Right cardiac atrium (tissue), 5 donors: ENCODE results near the gene GGA1. TPM values are rescaled to one million over a fixed set of nuclear protein-coding genes. Genes with fewer than 3 reads are reported as not detected.

Experiments
- ATAC-seq, 2 donors: fragments of 200-7000 bp; cut with Tn5 transposase; one replicate each; pipeline versions ENCODE4 v1.8.0 to v1.9.1; 2020; ENCODE audit warnings: moderate library complexity in 2 of 2, mild to moderate bottlenecking in 1 of 2
- DNase-seq, 3 donors: peaks; one replicate each; pipeline ENCODE4 v3.0.0-alpha.2; 2020
- H3K27ac ChIP-seq: one replicate; pipeline ENCODE4 v1.5.1; 2013; ENCODE audit warnings: mild to moderate bottlenecking, low read length, control low read depth, moderate library complexity
- H3K27me3 ChIP-seq: one replicate; pipeline ENCODE4 v1.6.1; 2013; ENCODE audit not compliant: control insufficient read depth, insufficient read depth
- H3K4me1 ChIP-seq: one replicate; pipeline ENCODE4 v1.6.1; 2013; ENCODE audit warnings: low read length; ENCODE audit not compliant: control insufficient read depth, insufficient read depth
- H3K4me3 ChIP-seq: one replicate; pipeline ENCODE4 v1.5.1; 2013; ENCODE audit warnings: low read length, control low read depth
- H3K9me3 ChIP-seq: one replicate; pipeline ENCODE4 v1.6.1; 2013; ENCODE audit warnings: low read length; ENCODE audit not compliant: control insufficient read depth
- WGBS: extraction: QIAGEN DNeasy Blood & Tissue Kit; methylation state at CpG from one replicate; pipeline ENCODE4 v1.1.7; 2013; 5-methylcytosine and 5-hydroxymethylcytosine counted together
- intact Hi-C, 4 donors: fragments of 100-400 bp; cut with DNase I; formaldehyde crosslinking; loops; one replicate each; pipeline versions ENCODE4 v1.11.0 to v1.14.0; 2022 to 2023
- long read RNA-seq, 4 donors: library from polyadenylated mRNA; unstranded; transcript quantifications; one replicate each; pipeline ENCODE4 v2.0.0, GENCODE V29; 2020 to 2021
- polyA plus RNA-seq: library from polyadenylated mRNA; stranded (reverse); fragments of 200-250 nt; gene quantifications from one replicate; pipeline ENCODE4 v1.2.3, GENCODE V29; 2013
- total RNA-seq, 4 donors: library from RNA; stranded (reverse); fragmentation: NEBNext Ultra II Directional; extraction: Animal tissue kit (Norgen Biotek cat#: 25700); gene quantifications; one replicate each; pipeline ENCODE4 v1.2.1, GENCODE V29; 2021
- donor health status: healthy with polysubstance abuse.
- donor health status: DM: no; HTN: yes; CAD: no.
- donor health status: DM: no; HTN: no; CAD: no.
- donor health status: DM: no; HTN: yes; CAD: no; lungs with severe emphysema.
- donor health status: DM: yes; HTN: yes; CAD: no.

Gene GGA1, protein sequence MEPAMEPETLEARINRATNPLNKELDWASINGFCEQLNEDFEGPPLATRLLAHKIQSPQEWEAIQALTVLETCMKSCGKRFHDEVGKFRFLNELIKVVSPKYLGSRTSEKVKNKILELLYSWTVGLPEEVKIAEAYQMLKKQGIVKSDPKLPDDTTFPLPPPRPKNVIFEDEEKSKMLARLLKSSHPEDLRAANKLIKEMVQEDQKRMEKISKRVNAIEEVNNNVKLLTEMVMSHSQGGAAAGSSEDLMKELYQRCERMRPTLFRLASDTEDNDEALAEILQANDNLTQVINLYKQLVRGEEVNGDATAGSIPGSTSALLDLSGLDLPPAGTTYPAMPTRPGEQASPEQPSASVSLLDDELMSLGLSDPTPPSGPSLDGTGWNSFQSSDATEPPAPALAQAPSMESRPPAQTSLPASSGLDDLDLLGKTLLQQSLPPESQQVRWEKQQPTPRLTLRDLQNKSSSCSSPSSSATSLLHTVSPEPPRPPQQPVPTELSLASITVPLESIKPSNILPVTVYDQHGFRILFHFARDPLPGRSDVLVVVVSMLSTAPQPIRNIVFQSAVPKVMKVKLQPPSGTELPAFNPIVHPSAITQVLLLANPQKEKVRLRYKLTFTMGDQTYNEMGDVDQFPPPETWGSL
- 10 to 100 TPM; 23.3 to 29.0 (median 26.0) TPM for total RNA-seq
- 27.2 TPM for polyA plus RNA-seq
- long read RNA-seq, donor 1, transcript GGA1-201 (15 exons, 2,528 nt) = minor isoform, 9 of 79 reads
- long read RNA-seq, donor 1, transcript GGA1-216 (4 exons, 790 nt) = minor isoform, 14 of 79 reads
- long read RNA-seq, donor 1, transcript GGA1-203 (17 exons, 3,159 nt) = major isoform, 27 of 79 reads
- long read RNA-seq, donor 1, partial matches to known transcripts = 7 of 79 reads
- long read RNA-seq, donor 1, other reads (novel, unspliced or antisense) = 18 of 79 reads
- long read RNA-seq, donor 2, transcript GGA1-216 (4 exons, 790 nt) = major isoform, 7 of 16 reads
- long read RNA-seq, donor 2, partial matches to known transcripts = 1 of 16 reads
- long read RNA-seq, donor 2, other reads (novel, unspliced or antisense) = 1 of 16 reads
- long read RNA-seq, donor 3, transcript GGA1-216 (4 exons, 790 nt) = minor isoform, 12 of 70 reads
- long read RNA-seq, donor 3, transcript GGA1-203 (17 exons, 3,159 nt) = major isoform, 17 of 70 reads
- long read RNA-seq, donor 3, partial matches to known transcripts = 17 of 70 reads
- long read RNA-seq, donor 3, other reads (novel, unspliced or antisense) = 19 of 70 reads
- long read RNA-seq, donor 4, transcript GGA1-203 (17 exons, 3,159 nt) = major isoform, 7 of 24 reads
- long read RNA-seq, donor 4, transcript GGA1-216 (4 exons, 790 nt) = minor isoform, 5 of 24 reads
- long read RNA-seq, donor 4, partial matches to known transcripts = 7 of 24 reads
- long read RNA-seq, donor 4, other reads (novel, unspliced or antisense) = 5 of 24 reads

DNA sequence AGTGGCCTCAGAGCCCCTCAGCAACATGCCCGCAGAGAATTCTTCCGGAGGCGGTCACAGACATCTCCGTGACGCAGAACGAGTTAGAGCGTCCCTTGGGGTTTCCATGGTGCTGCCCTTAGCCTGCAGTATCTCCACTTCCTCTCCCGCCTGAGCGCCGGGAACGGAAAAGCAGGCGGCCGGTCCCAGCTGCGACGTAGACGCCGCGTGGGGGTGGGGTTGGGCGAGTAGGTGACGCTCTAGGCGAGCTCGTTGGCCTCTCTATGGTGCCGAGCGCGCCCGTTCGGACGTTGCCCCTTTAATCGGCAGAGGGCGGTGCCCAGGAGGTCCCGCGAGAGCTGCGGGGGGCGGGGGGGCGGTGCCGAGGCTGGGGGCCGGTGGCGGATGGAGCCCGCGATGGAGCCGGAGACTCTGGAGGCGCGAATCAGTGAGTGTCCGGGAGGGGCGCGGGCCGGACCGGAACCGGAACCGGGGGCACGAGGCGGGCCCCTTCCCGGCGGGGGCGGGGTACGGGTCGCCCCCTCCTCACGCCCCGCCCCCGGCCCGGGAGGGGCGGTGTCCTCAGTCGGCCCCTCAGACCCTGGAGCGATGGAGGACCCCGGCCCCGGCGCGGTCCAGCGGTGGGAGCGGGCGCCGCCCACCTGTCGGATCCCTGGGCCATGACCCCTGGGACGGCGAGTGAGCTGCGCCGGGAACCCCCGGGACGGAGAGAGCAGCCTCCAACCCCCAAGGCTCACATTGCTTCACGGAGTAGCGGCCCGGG lies at the start of gene GGA1:
TSS of gene GGA1 (plus strand) at position 358 of the 763 bp plus-strand sequence. CDS start at position 385, 27 bp downstream.
- DNase-seq (peak; percentile 97 to 98 (median 98)), ATAC-seq (peak; percentile 93 to 94)
- intact Hi-C loops = no loop called here
- H3K4me3 ChIP-seq = peak within 1 kb of the TSS; percentile 90
- H3K27ac ChIP-seq = peak within 1 kb of the TSS; percentile 95
- WGBS = under 1% methylated on average over 82 of the region's 82 CpGs
- H3K9me3 ChIP-seq = no peaks in the 10 kb centered on the region
- H3K4me1 ChIP-seq = peaks cover 4% of the 10 kb centered on the region
- no peaks in the 10 kb centered on the region for H3K27me3 ChIP-seq

DNA sequence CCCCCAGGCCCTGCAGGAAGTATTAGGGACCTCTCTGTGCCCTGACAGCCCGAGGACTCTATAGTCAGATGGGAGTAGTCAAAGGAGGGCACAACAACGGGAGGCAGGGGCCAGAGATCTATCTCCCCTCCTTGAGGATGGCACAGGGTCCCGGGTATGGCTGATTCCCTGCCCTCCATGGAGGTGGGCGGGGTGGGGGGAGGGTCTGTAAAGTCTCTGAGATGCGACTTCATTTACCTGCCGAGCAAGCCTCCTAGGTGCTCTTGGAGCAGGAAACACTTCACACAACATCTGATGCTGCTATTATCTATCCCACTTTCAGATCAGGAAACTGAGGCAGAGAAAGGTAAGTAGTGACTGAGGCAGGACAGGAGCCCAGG lies 49.1 kb upstream of the GGA1 start:
- 65% methylated on average over 6 of the region's 6 CpGs for WGBS
- ATAC-seq = no peak
- no peaks in the 10 kb centered on the region for H3K9me3 ChIP-seq
- H3K4me1 ChIP-seq = peaks cover 12% of the 10 kb centered on the region
- no peaks in the 10 kb centered on the region for H3K27me3 ChIP-seq
- H3K27ac ChIP-seq = peak overlapping the region; percentile 92
- intact Hi-C loops = no loop called here
- DNase-seq = peak in 1 of 3 donors; percentile 35
- peak overlapping the region; percentile 90 for H3K4me3 ChIP-seq

DNA sequence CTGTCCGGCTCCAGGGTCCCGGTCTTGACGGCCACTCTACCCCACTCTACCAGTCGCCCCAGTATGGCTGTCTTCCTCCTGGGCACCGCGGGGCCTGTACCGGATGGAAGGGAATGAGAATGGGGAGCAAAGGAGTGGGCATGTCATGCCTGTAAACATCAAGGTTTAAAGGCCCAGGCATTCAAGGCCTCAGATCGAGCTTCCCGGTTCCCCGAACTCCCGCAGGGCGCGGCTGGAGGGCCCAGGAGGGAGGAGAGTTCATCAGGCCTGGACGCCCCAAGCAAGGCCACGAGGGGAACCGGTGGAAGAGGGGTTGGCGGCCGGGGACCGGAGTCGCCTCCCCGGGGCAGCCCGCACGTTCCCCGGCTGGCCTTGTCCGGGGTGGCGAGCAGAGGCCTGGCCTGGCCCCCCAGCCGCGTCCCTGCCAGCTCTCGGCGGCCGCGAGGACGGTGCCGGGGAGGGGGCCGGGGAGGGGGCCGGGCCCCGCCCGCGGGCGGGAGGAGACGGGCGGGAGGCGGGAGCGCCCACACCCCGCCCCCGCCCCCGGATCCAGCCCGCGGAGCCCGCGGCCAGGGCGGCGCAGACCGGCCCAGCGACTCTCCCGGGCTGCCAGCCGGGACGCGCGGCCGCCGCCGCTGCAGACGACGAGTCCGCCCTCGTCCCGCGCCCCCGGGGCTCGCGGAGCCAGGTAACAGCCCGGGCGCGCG lies 48.6 kb upstream of the GGA1 start, which contains the start of gene CDC42EP1:
TSS of gene CDC42EP1 (plus strand) at position 580 of the 707 bp plus-strand sequence. CDS start 5,870 bp downstream, outside the sequence.
- intact Hi-C loops = loop anchor here in 1 of 4 donors (10.0 kb wide), 1 partner anchor 235 kb away; no protein-coding TSS in a partner anchor
- peak; percentile 72 to 88 (median 86) for DNase-seq
- 6% methylated on average over 75 of the region's 76 CpGs for WGBS
- H3K4me1 ChIP-seq = peaks cover 12% of the 10 kb centered on the region
- peak; percentile 40 to 67 for ATAC-seq
- peak within 1 kb of the TSS; percentile 98 for H3K27ac ChIP-seq
- H3K9me3 ChIP-seq = no peaks in the 10 kb centered on the region
- no peaks in the 10 kb centered on the region for H3K27me3 ChIP-seq
- H3K4me3 ChIP-seq = peak within 1 kb of the TSS; percentile 90

DNA sequence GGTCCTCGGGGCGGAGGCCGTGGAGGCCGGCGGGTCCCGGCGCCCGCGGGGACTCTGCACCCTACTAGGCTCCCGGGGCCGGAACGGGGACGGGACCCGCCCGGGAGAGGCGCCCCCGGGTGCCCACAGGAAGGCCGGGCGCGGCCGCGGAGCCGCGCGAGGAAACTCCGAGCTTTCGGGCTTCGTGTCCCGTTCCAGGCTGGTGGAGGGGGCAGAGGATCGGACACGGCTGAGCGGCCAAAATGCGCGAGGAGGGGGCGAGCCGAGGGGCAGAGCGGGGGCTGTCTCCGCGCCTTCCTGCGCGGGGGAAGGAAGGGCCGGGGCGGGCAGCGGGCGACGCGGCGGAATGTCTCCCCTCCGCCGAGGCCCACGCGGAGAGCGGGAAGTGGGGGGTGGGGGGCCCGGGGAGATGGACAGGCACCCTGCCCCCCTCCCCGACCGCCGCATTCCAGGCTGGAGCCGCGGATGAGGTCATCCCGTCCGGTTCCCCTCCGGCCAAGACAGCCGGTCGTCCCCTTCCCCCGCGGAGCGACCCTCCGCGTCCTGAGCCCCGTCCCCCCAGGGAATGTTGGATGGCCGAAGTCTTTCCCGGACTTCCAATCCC lies 47.9 kb upstream of the GGA1 start:
- Histone ChIP-seq H3K4me3 (peak overlapping the region; percentile 90), H3K4me1 (peaks cover 12% of the 10 kb centered on the region), H3K27me3 (no peaks in the 10 kb centered on the region), H3K9me3 (no peaks in the 10 kb centered on the region), H3K27ac (peak overlapping the region; percentile 98)
- under 1% methylated on average over 72 of the region's 72 CpGs for WGBS
- intact Hi-C loops = loop anchor here in 1 of 4 donors (10.0 kb wide), 1 partner anchor 236 kb away; no protein-coding TSS in a partner anchor
- ATAC-seq (peak; percentile 37 to 42), DNase-seq (peak; percentile 72 to 89 (median 86))

DNA sequence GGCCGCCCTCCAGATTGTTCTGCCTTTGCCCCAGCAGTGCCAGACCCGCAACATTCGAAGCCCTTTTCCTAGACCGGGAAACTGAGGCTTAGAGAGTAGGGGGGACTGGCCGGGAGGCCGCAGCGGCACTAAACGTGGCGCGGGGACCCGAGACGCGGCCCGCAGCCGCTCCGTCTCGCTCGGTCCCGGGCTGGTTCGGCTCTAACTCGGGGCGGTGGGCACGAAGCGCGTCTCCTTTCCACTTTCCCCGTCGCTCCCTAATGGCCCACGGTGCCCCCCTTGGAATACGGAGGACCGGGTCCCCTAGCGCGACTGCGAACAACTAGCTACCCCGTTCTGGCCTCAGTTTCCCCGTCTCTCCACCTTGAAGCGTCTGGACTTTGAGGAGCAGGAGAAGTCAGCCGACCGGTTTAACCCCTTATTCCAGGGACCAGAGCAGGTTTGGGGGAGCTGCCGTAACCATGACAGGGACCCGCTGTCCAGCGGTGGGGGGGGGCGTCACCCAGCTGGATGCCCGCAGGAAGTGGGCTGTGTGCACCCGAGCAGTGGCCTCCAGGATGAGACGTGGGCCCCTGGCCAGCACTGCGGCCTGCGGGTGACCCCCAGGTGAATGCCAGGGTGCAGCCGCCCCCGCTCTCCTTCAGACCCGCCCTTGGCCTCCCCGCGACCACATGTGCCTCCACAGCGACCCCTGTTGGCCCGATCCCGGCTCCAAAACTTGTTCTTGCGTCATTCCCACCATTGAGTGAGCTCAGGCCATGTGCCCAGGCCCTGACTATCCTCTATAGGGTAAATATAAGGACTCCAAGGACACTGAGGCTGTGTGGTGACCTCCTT lies 47.2 kb upstream of the GGA1 start:
- Histone ChIP-seq H3K4me3 (peak overlapping the region; percentile 90), H3K9me3 (no peaks in the 10 kb centered on the region), H3K27me3 (no peaks in the 10 kb centered on the region), H3K27ac (peak overlapping the region; percentile 98), H3K4me1 (peaks cover 14% of the 10 kb centered on the region)
- intact Hi-C loops = loop anchor here in 1 of 4 donors (10.0 kb wide), 1 partner anchor 237 kb away; no protein-coding TSS in a partner anchor
- peak; percentile 92 to 98 (median 96) for DNase-seq
- WGBS = under 1% methylated on average over 56 of the region's 56 CpGs
- peak; percentile 69 to 74 for ATAC-seq

DNA sequence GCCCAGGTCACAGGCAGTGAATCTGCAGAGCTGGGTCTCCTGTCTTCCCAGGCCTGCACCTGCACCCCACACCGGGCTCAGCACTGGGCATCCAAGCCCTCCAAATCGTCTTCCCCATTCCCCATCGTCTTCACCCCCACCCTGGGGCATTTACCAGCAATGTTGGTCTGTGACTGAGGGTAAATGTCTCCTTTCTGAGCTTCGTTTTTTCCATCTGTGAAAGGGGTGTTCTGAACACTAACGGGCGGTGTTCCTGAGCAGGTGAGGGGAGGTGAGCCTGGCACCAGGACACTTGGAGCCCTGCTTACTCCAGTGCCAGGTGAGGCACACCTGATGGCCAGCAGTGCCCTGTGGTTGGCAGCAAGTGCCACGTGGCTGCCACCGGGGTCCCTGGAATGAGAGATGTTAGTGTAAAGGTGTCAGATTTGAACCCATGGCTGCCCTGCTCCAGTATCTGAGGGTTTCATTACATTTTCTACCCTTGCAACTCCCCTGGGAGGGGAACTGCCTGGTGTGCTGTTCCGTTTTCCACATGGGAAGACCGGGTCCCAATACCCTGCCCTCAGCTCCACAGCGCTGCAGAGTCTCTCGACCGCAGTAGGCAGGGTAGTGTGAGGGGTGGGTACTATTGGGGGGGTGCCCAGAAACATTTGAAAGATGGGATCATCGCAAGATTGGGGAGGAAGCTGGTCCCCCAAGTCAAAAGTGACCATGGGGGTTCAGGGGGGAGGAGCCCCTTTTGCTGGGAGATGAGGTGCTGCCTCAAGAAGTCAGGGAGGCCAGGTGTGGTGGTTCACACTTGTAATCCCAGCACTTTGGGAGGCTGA lies 46.4 kb upstream of the GGA1 start:
- H3K4me1 ChIP-seq = peaks cover 14% of the 10 kb centered on the region
- intact Hi-C loops = loop anchor here in 1 of 4 donors (10.0 kb wide), 1 partner anchor 237 kb away; no protein-coding TSS in a partner anchor
- H3K9me3 ChIP-seq = no peaks in the 10 kb centered on the region
- ATAC-seq = no peak
- 53% methylated on average over 14 of the region's 14 CpGs for WGBS
- DNase-seq = no peak
- H3K27ac ChIP-seq = peak overlapping the region; percentile 63
- peak overlapping the region; percentile 90 for H3K4me3 ChIP-seq
- no peaks in the 10 kb centered on the region for H3K27me3 ChIP-seq

DNA sequence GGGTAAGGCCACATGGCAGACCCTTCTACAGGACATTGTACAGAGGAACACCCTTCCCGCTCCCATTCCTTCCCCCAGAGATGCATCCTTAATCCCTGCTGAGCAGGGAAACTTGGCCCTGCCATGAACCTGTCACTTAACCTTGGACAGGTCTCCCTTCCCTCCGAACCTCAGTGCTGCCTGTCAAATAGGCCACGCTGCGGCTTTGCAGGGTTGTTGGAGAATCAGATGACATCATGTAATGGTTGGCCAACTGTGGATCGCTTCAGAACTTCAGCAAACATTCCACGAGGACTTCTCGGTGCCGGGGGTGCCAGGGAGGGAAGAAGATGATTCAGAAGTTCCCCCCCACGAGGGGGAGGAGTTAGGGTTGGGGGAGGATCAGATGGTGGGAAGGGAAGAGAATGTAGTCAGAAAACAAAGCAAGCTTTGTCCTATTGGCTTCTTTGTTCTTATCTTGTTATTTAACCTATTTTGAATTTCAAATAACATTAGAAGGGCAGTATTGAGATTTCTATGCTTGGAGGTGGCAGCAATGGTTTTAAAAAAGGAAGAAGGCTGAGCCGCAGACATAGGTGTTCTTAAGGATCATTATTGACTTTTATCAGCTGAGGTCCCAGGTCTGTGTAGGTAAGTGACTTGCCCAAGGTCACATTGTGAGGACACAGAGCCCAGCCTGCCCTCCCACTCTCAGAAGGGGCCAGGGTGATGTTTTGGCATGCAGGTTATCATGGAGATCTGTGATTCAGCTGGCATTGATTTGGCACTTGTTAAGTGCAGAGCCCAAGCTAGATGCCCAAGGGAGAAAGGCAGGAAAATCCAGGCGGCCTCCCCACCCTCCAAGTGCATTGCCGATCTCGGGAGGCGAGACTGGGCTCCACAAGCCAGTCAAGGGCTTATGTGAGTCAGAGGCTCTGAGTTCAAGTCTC lies 45.2 kb upstream of the GGA1 start:
- DNase-seq (peak; percentile 82 to 86 (median 86)), ATAC-seq (peak; percentile 30 to 50)
- Histone ChIP-seq H3K27ac (peak overlapping the region; percentile 78), H3K9me3 (no peaks in the 10 kb centered on the region), H3K27me3 (no peaks in the 10 kb centered on the region), H3K4me3 (no peak overlapping the region), H3K4me1 (peaks cover 14% of the 10 kb centered on the region)
- intact Hi-C loops = loop anchor here in 1 of 4 donors (10.0 kb wide), 1 partner anchor 239 kb away; no protein-coding TSS in a partner anchor
- 32% methylated on average over 14 of the region's 14 CpGs for WGBS
